Left renal pelvis (tissue), 4 donors: ENCODE results near the gene ZNF584. TPM values are rescaled to one million over a fixed set of nuclear protein-coding genes. Genes with fewer than 3 reads are reported as not detected.
"Not testable (repeated sequence)": the region's sequence is repeated elsewhere in the genome, so short reads cannot be mapped to it uniquely, and the experiment has no call there.

Source experiments
- DNase-seq, 4 donors: peaks; one replicate each; pipeline ENCODE4 v3.0.0-alpha.2; 2013; ENCODE audit warnings: low read depth in 4 of 4, low spot score in 3 of 4
- polyA plus RNA-seq, 4 donors: library from polyadenylated mRNA; unstranded; fragments of 120-200 nt; gene quantifications; one replicate each; pipeline ENCODE4 v1.2.1, GENCODE V29; 2013; ENCODE audit not compliant: insufficient read length in 4 of 4

Gene ZNF584
- 10 to 100 TPM; 12.2 to 13.6 (median 12.7) TPM for polyA plus RNA-seq

DNA sequence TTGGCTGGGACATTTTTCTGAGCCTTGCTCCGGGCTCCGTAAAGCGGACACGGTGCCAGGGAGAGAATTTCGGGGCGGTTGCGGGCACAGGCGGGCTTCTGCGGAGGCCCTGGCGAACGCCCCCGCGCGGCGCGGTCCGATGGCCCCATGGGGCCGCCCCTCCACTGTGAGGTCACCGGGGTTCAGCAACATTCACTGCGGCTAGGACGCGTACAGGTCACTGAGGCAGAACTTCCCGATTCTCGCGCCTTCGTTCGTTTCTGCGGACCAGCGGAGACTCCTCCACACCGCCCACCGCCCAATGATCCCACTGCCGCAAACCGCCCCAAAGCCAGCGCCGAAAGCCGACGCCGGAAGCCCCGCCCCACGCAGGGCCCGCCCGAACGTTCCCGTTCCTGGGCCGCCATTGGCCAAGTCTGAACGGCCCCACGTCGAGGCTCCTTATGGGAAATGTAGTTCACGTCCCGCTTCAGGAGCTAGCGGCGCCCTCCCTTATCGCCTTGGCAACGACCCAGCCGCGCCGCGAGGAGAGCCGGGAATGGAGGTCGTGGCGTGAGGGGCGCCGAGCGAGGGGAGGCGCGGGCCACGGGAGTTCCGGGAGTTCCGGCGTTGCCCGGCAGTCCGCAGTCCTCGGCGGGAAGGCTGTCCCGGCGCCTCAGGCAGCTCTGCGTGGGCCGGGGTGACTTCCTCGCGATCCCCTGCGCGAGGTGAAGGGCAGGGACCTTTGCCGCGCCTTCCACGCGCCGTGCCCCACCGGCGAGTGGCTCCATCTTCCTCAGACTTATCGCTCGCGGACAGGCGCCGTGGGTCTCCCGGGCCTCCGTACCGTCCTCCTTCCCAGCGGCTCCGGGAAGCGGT, at the start of gene ZNF584:
ZNF584 (plus strand) TSS at position 498 of the 858 bp plus-strand sequence. CDS start 499 bp downstream, outside the sequence.
- peak; percentile 85 to 94 (median 90) for DNase-seq

DNA sequence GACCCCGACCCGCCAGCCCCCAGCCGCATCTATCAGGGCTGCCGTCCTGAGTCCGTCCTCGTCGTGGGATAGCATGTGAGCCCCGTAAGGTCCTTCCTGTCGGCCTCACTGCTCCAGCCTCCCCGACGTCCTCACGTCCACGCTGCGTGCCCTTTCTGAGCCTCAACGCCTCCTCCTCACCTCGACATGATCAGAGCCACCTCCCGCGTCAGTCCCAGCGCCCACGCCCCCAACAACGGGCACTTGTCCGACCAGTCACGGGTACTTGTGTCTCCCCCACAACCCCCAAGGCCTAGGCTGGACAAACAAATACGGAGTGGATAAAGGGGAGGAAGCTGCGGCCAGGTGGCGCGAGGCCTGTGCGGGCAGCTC, 46.6 kb upstream of the ZNF584 start:
- peak in 1 of 4 donors; percentile 38 for DNase-seq

DNA sequence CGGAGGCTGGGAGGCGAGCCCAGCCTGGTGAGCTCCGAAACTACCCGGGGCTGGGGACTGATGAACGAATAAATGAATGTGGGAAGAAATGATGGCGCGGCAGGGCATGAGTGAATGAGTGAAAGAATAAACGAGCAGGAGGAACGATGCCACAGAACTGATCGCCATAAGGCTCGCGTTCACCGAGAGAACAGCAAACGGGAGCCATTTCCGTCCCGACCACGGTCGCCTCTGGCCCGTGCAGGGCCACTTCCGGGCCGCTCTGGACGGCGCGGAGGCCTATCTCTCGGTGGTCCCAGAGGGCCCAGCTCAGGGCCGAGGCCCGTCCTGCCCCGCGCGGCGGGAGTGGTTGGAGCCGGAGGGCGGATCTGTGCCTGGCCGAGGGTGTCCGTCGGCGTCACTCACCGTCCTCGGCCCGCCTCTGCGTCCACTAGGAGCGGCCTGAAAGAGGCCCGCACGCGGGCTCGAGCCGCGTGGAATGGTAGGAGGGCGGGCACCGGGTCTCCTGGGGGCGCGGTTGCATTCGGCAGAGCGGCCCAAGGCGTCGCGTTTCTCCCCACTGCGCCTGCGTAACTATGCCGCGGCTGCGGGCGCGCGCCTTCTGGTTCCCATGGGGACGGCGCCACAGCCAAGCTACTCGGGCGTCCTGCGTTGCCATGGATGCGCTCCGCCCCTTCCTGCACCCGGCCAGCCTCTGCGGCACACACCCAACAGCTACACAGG, 46.0 kb upstream of the ZNF584 start, which contains the start of gene ZNF497:
ZNF497 (minus strand) TSS at position 480 of the 723 bp plus-strand sequence. CDS start 5,116 bp downstream, outside the sequence.
- peak; percentile 89 to 93 (median 90) for DNase-seq

DNA sequence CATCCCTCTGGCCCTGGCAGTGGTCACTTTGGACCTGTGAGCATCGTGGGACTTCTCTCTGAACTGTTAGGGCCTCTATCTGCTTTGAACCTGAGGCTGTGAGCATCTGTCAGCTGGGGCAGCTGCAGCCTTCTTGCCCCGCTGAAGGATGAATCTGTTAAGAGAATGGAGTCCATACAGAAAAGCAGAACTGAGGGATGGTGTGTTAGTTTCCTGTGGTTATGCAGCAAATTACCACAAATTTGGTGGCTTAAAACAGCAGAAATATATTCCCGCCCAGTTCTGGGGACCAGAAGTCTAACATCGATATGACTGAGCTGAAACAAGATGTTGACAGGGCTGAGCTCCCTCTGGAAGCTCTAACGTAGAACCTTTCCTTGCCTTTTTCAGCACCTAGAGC, 44.3 kb upstream of the ZNF584 start:
- no peak for DNase-seq

DNA sequence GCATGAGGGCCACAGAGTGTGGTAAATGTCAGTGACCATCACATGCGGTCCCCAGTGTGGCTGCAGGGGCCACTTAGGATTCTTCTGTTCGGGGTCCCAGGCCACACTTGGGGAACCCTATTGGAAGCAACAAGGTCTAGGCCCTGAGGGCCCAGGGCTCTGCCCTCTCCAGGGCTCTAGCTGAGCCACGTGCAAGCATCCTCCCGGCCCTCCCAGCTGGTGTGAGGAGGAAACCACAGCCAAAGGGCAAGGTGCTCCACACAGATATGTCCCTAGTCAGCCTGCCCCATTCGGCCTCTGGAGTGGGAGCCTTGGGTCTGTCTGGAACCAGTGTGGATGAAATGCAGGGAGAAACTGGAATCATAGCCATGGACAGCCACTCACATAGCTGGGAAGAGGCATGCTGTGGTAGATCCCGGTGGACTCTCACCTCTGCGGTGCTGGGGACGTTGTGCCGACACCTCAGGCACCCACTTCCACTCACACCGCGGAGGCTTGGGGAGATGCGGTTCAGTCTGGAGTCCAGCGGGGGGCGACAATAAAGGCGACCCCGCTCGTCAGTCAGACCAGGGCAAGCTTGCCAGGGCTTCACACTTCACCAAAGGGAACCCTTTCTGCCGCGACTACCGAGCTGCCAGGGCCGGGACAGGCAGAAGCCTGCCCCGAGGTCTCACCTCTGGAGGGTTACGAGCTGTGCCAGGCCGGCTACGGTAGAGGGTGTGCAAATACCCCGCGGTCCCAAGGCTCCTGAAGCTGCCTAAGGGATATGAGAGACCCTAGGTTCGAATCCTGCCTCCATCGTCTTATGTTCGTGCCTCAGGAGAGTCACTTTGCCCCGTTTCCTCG, 41.6 kb upstream of the ZNF584 start:
- DNase-seq = no peak

DNA sequence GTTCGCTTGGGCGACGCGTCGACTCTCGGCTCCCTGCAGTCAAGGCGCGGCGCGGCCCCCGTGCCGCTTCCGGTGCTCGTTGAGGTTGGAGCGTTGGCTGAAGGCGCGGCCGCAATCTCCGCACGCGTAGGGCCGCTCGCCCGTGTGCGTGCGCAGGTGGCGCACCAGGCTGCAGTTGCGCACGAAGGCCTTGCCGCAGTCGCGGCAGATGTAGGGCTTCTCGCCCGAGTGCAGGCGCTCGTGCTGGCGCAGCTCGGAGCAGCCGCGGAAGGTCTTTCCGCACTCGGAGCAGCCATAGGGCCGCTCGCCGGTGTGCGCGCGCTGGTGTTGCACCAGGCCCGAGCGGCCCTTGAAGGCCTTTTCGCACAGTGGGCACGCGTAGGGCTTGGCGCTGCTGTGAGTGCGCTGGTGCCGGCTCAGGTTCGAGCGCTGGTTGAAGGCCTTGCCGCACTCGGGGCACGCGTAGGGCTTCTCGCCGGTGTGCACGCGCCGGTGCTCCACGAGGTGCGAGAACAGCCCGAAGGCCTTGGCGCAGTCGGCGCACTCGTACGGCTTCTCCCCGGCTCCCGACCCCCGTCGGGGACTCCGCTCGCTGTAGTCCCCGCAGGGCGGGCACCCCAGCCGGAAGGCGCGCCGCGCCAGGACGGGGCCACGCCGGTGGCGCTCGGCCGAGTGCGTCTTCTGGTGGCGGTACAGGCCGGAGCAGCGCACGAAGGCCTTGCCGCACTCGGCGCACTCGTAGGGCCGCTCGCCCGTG, 40.6 kb upstream of the ZNF584 start:
- no peak for DNase-seq

DNA sequence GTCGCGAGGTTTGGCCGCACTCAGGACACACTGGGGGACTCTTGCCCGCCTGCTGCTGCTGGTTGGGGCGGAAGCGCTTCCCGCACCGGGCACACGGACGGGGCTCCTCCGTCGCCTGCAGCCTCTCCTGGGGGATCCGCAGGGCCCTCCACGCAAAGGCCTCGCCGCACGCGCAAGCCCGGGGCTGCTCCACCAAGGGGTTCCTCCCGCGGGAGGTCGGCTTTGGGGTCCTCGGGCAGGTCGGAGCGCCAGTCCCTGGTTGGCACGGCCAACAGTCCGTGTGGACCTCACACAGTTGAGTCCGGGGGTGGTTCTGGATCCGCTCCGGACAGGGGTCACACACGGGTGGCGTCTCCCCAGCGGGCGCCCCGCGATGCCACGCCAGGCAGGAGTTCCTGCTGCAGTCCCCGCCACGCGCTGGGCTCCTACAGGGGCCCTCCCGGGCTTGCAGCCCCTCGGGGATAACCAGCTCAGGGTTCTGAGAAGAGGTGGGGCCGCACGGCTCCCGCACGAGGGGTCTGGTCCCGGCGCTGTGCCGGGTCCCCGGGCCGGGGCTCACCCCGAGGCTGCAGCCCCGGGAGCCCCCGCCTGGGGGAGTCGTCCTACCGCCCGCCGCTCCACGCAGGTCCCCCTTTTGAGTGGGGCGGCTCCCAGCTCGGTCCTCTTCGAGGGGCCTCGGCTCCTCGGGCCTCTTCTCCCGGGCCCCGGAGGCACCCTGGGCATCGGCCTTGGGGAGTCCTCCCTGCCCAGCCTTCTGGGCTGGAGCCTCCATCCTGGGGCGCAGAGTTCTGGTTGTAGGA, 39.7 kb upstream of the ZNF584 start:
- no peak for DNase-seq

DNA sequence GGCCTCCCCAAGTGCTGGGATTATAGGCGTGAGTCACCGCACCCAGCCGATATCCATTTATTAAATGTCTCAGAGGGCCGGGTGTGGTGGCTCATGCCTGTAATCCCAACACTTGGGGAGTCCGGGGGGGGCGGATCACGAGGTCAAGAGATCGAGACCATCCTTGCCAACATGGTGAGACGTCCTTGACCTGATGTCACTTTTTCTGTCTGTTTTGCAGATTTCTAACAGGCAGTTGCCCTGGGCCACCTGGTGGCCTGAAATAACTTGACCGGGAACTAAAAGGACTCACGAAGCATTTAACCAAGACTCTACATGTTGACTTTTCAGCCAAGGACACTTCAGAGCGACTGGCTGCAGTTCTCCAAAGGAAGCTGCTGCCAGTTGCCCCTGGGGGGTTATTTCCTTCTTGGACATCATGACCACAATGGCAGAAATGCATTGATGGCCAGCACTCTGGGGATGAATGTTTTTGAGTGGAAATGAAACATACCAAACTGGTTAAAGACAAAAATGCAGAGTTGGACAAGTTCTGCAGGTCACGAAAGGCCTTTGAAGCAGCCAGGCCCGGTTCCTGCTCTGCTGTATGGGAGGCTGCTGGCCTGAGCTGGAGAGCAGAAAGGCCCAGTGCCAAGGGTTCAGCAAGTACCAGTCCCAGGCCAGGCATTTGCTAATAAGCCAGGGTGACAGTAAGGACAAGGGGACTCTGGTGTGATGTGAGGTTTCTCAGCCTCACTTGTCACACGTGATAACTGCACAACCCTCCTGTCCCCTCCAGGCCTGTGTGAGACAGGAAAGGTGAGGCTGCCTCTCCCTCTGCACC, 35.9 kb upstream of the ZNF584 start:
- DNase-seq = no peak

DNA sequence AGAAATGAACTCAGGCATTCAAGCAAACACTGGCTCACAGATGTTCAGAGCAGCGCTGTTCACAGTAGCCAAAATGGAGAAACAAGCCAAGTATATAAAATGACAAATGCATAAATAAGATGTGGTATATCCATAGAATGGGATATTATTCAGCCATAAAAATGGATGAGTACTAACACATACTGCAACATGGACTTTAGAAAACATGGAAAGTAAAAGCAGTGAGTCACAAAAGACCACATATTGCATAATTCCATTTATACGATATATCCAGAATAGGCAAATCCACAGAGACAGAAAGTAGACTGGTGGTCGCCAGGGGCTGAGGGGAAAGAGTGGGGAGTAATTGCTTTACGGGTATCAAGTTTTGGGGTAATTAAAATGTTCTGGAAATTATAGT, 34.2 kb upstream of the ZNF584 start:
- no peak for DNase-seq

DNA sequence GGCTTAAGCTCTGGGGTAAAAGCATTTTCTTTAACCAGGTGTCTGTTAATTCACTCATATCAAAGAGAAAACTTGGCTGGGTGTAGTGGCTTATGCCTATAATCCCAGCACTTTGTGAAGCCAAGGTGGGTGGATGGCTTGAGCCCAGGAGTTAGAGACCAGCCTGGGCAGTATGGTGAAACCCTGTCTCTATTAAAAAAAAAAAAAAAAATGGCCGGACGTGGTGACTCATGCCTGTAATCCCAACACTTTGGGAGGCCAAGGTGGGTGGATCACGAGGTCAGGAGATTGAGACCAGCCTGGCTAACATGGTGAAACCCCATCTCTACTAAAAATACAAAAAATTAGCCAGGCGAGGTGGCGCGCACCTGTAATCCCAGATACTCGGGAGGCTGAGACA, 31.7 kb upstream of the ZNF584 start:
- DNase-seq = not testable (repeated sequence)

DNA sequence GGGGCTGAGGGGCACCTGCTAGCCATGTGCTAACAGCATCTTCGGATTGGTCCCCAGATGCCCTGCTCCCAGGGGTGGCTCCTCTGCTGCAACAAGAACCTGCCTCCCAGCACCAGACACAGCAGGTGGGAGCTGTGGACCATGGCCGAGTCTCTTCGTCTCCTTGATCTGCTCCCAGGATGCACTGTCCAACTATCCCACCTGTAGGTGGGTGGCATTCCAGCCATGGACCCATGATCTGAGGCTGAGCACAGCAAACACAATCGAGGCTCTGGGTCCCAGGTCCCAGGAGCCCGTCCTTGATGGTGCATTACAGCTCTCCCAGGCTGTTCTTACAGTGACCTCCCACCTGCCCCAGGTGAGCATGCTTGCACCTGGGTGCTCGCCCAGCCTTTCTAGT, 29.2 kb upstream of the ZNF584 start:
- DNase-seq = no peak

DNA sequence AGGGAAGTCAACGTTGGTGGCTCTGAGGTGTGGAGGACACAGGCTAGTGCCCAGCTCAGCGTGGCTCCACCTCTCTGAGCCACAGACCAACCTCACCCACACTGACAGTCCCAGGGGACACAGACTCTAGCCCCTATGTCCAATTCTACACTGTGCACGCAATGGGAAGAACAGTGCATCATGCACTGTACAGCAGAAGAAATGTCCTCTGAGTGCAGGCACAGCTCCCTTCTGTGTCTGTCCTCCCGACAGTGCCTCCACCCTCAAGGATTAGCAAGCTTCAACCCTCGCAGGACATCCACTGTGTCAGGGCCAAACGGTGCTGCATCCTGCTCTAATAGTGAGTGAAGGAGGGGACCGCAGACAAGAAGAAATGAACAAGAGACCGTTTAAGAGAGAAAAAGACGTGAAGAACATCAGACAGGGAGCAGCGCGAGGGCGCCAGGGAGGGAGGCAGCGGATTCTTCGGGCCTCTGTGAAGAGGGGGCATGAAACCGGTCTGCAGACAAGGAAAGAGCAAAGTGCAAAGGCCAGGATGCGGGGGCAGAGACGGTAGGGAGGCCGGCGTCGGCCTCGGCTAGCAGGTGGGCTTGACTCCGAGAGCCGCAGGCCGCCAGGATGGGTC, 28.3 kb upstream of the ZNF584 start:
- DNase-seq = no peak

DNA sequence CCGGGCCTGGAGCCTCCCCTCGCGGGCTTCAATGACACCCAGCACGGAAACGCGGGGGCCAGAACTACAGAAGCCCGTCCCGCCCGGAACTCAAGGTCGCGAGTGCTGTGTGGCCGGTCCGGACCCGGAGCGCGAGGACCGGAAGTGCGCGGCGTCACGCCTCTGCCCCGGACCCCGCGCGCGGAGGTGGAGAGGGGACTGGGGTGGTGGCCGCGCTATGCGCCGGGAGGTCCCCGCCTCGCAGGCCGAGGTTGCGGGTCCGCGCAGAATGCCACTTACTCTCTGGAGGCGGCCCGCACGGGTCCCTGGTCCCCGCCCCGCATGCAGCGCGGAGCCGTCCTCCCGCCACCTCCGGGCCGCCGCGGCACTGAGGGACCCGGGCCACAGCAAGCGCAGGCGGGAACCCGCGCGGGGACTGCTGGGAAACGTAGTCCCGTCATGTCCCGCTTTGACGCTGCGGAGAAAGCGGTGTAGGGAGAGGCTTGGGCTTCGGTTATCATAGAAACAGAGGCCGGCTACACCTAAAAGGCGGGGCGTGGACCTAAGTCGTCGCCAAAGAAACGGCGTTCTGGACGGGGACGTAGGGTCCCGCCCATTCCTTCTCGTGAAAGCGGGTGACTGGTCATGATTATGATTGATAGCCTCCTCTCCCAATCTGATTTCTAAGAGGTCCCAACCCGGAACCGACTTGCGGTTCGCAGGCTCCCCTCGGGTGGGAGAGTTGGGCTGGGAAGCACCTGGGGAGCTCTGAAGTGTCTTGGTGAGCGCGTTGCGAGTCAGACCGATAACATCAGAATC, 27.6 kb upstream of the ZNF584 start, which contains the start of gene ZNF837:
ZNF837 (minus strand) TSS at position 369 of the 798 bp plus-strand sequence. CDS start 11,698 bp downstream, outside the sequence.
- peak; percentile 99 to 100 (median 100) for DNase-seq

DNA sequence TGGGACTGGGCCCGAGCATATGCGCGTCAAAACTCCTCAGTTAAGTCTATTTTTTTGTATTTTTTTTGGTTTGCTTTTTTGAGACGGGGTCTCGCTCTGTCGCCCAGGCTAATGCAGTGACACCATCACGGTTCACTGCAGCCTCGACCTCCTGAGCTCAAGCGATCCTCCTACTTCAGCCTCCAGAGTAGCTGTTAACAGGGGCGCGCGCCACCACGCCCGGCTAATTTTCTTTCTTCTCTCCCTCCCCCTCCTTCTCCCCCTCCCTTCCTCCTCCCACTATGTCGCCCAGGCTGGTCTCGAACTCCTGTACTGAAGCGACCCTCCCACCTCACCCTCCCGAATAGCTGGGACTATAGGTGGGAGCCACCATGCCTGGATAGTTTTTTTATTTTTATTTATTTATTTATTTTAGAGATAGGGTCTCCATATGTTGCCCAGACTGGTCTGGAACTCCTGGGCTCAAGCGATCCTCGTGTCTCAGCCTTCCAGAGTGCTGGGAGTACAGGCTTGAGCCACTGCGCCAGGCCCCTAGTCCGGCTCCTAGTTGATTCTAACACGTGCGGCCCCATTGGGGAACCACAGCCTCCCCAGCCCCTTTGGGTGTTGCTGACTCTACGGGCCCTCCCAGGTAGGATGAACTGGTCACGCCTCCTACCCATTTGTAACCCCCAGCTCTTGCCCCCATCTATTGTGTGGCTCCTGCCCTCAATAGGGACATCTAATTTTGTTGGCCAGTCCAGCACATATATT, 26.8 kb upstream of the ZNF584 start:
- DNase-seq = no peak

DNA sequence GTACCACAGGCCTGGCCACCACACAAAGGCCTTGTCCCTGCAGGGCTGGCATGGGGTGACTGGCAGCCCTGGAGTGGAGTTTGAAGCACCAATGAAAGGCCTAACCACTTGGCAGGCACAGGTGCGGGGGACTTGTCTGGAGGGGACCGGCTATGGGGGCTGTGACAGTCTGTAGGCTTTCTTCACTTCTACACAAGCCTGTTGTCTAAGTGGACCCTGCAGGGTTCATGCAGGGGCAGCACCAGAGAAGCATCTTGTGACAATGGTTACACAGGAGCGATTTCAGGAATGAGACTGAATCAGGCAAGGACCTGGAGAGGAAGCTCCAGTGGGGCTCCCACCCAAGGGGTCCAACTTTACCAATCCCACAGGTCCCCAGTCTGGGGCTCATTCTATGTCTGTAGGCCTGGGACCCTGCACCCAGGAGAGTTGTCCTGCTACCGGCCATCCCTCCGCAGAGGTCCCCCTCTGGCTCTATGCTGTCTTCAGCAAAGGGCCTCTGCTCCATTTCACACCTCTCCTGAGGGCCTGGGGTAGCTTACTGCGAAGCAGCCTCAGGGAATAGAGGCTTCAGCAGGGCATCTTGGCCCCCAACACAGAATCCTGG, 25.3 kb upstream of the ZNF584 start:
- no peak for DNase-seq
